Measurements from ENCODE around the gene WDR27.

DNA sequence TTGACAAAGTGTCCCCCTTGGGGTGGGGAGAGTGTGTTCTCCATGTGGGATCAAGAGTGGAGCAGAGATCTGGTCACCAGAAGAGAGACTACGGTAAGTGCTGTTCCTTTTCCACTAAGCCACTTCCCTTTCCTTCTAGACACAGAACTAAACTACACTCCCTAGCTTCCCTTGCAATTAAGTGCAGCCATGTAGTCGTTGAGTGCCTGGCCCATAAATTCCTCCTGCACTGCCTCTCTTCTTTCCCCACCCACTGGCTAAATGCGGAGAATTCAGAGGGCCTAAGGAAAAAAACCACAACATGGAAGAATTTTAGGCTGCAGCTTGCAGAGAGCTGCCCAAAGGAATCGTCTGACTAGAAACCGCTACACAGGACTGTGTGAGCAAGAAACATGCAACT, 1.5 kb downstream of the WDR27 start:
- TF ChIP-seq CTCF (IDR thresholded peaks at IDR 0.05; ENCODE audit: insufficient read depth, low read length, poor library complexity, severe bottlenecking) (no peak), EZH2phosphoT487 (conservative IDR thresholded peaks at IDR 0.05; ENCODE audit: low read length) (no peak)
